HG03520 (cell line): ENCODE data around the gene RPRD1A.
"Not testable (repeated sequence)": the region's sequence is repeated elsewhere in the genome, so short reads cannot be mapped to it uniquely, and the experiment has no call there.

Source experiments
- ATAC-seq: cut with Tn5 transposase; IDR thresholded peaks from one replicate; pipeline ENCODE4 v1.9.1; 2021; ENCODE audit warnings: mild to moderate bottlenecking, moderate library complexity; ENCODE audit not compliant: unreplicated experiment

RPRD1A gene

DNA sequence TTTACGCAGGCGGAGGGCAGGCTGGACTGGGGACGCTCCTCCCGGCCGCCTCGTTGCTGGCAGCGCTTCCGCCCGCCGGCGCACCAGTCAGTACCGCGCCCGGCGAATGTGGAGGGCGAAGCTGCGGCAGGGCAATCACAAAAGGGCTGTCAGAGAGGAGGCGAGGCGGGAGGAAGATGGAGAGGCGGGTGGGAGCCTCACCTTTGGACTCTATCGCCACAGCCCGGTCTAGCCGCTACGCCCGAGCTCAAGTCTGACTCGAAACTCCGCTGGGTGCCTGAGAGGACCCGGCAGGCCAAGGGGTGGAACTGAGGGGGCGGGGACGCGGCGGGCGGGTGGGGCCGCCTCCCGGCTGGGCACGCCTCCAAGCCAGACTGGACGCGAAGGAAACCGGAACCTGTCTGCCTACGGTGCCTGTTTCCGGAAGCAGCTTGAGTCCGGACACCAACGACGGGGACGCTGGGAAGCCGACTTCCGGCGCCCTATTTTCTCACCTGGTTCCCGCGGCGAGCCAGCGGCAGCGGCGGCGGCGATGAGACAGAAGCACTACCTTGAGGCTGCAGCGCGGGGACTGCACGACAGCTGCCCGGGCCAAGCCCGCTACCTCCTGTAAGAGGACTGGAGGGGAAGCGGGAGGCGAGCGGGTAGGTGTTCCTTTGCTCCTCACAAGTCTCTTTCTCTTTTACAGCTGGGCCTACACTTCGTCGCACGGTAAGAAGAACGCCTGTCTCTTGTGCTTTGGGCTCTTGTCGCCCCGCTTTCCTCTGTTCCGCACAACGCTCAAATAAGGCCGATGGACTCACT, 95.0 kb downstream of the RPRD1A start, which contains the start of gene RMP24:
Gene RMP24, plus strand, starts transcription at position 483 of the 804 bp plus-strand sequence.
- ATAC-seq: peak; percentile 86

GRCh38 chr18:35971661-35972196, 95.6 kb downstream of the RPRD1A start:
- ATAC-seq: no peak

DNA sequence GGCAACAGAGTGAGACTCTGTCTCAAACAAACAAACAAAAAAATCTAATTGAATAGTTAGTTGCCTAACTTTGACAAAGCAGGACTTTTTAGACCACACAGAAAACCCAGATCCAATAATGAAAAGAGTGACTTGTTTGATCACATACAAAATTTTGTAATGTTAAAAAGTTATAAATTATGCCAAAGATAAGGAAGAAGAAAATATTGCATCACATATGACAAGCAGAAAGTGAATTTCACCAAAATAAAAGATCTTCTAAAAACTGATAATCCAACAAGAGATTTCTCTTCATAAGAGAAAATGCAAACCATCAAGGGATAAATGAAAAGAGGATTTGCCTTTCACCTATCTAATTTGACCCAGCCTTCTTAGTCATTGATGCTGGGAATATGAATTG, 97.7 kb downstream of the RPRD1A start:
- no peak for ATAC-seq

- no peak for ATAC-seq
Observed at GRCh38 chr18:35968278-35968880, 99.0 kb downstream of the RPRD1A start.

GRCh38 chr18:35967866-35968265, 99.5 kb downstream of the RPRD1A start:
- not testable (repeated sequence) for ATAC-seq

- ATAC-seq: no peak
Observed at GRCh38 chr18:35964319-35964718, 103.0 kb downstream of the RPRD1A start.

DNA sequence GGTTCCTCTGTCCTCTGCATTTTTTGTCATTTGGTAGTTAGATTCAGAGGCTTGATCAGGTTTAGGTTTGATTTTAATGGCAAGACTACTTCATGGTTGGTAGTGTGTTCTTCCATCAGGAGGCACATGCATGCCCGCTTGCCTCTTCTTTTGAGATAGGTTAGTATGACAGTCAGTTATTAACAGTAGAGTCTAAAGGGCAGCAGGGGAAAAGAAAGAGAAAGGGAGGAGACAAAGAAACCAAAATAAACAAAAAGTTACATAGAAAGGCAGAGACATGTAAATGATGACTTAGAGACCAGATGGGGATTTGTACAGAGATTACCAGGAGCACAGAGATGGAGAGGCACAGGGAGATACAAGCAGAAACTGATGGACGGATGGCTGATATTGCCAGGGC, 105.0 kb downstream of the RPRD1A start:
- no peak for ATAC-seq

DNA sequence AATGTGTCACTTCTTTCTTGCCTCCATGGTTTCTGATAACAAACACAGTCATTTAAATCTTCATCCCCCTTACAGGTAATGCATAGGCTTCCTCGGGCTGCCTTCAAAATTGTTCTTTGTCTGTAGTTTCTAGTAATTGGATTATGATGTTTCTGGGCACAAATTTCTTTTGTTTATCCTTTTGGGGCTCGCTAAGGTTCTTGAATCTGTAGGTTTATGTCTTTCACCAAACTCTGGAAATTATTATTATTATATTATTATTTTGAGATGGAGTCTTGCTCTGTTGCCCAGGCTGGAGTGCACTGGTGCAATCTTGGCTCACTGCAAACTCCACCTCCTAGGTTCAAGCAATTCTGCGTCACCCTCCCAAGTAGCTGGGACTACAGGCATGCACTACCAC, 111.1 kb downstream of the RPRD1A start:
- no peak for ATAC-seq

DNA sequence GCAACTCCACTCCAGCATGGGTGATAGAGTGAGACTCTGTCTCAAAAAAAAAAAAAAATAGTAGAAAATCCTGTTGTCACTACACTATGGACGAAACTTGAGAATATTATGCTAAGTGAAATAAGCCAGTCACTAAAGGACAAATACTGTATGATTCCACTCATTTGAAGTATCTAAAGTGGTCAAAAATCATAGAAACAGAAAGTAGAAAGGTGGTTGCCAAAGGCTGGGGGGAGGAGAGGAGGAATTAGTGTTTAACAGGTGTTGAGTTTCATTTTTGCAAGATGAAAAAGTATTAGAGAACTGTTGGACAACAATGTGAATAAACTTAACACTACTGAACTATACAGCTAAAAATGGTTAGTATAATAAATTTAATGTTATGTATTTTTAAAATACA, 113.7 kb downstream of the RPRD1A start:
- no peak for ATAC-seq

- no peak for ATAC-seq
Observed at GRCh38 chr18:35950628-35950982, 116.8 kb downstream of the RPRD1A start.

GRCh38 chr18:35949903-35950627, 117.3 kb downstream of the RPRD1A start:
- ATAC-seq: no peak

DNA sequence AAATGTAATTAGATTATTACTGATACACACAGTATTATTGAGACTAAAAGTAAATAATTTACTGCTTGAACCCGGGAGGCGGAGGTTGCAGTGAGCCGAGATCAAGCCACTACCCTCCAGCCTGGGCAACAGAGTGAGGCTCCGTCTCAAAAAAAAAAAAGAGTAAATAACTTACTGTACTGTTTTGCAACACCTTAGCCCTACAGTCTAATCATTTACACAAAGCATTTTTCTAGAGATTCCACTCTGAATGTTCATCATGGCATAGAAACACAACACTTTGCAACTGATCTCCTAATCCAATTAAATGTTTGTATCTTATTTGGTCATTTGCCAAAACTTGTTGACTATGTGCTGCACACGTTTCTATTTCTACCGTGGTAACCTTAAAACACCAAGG, 118.3 kb downstream of the RPRD1A start:
- no peak for ATAC-seq

DNA sequence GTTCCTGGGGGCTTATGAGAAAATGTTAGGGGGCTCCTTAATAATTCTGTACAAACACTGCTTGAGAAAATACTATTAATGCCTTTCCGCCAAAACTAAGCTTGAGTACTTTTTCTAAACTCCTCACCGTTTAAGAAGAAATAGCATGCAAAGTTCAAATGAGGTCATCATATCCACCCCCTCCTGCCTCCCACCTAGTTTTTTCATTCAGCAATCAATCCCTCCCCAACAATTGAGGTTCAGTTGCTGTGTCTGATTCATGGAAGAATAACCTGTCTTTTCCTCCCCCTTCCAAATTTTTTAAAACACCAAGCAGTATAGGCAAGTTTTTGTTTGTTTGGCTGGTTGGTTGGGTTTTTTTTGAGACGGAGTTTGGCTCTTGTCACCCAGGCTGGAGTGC, 119.3 kb downstream of the RPRD1A start:
- no peak for ATAC-seq

- no peak for ATAC-seq
Observed at GRCh38 chr18:35942661-35943060, 124.7 kb downstream of the RPRD1A start.

DNA sequence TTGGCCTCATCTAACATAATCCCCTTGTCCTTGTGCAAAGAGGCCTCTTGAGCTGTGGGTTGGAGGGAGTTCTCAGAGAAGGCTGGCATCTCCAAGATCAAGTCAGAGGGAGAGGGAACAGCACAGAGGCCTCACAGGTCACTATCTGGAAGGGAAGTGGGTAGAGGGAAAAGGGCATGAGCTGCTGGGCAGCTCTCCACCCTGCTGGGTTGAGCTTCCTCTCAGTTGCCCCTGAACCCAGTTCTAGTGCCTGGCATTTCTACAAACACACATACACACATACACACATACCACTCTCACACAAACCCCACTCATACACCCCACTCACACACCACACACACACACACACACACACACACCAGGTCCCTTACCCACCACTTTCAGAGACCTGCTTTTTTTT, 125.2 kb downstream of the RPRD1A start:
- no peak for ATAC-seq

DNA sequence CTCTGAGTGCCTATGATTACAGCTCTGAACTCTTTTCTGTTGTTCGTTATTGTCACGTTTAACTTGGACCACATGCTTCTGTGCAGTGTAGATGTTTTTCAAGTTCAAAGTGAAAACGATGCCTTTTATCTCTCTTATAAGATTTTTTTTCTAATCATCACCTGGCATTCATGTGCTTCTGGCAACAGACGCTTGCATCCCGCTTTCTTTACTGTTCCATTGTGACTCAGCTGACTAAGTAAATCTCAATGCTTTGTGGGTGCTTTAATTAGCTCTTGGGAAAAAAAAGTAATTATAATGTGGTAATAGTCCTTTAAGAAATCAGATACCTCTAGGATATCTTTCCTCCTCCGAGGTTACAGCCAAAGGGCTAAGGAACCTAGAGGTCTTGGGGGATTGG, 126.1 kb downstream of the RPRD1A start:
- ATAC-seq: no peak
